NCI-H2196 (cell line): ENCODE results near the gene AMMECR1.

Experiments used
- DNase-seq: peaks from one replicate; lab custom pipeline; 2025; ENCODE audit not compliant: unreplicated experiment; lab: John Stamatoyannopoulos, UW

Gene AMMECR1

DNA sequence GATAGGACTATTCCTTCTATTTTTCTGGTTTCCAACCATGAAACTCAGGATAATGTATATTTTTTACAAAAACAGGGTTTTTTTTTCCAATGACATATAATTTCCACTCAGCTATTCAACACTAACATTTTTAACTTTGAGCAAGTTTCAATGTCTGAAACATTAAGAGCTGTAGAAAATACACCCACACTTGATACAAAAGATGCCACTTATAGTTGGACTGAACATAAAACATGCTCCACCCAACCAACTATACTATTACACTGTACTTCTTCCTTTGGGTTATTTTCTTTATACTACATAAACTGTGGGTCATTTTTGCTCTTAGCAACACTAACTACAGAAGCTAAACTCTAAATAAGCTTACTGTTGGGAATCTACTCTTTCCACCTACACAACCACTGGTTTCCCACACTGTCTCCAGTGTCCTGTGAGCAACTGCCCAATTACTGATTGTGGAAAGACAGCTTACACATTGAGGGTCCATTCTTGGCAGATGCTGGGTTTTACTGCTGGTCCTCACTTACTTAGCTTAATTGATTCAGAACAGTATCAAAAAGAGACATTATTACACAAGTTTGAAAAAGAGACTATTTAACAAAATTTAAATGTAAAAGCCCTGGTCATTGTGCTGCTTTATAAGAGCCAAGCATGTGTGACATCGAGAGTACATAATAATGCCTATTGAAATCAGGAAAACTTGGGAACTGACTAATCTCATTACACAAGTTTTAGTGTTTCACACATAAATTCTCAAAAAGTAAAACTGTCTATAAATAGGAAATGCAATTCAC is 6.3 kb downstream of the AMMECR1 start:
- DNase-seq = no peak

- DNase-seq = no peak
These were observed 7.0 kb downstream of the AMMECR1 start for GRCh38 chrX:110310896-110311295.

DNA sequence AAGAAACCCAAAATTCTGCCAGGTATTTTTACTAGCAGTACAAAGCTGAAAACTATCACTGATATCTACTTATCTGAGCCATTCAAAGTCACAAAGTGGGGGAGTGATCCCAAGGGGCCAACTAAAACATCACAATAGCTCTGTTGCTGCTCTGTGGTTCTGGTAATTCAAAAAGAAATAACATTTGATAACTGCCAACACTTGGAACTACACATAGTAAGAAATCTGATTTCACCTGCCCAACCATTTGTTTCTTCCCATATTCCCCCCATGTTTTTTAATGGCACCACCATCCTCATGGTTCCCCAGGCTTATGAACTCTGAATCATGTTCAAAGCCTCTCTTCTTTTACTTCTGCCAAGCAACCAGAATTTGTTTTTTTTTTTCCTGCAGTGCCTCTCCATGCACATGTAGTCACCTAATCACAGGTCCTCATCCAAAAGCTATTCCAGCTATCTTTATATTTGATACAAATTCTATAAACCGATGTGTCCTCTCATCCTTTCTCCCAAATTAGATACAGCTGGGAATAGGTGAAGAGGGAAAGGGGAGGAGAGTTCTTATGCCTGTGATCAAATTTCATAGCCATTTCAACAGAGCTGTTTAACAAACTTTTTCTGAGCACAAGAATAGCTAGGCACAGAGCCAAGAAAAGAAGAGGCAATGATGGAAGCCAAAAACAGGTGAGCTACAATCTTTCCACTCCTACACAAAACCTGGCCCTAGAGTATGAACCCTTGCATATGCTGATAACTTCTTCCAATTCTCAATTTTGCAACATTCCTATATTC is 7.7 kb downstream of the AMMECR1 start:
- DNase-seq = peak; percentile 6

DNA sequence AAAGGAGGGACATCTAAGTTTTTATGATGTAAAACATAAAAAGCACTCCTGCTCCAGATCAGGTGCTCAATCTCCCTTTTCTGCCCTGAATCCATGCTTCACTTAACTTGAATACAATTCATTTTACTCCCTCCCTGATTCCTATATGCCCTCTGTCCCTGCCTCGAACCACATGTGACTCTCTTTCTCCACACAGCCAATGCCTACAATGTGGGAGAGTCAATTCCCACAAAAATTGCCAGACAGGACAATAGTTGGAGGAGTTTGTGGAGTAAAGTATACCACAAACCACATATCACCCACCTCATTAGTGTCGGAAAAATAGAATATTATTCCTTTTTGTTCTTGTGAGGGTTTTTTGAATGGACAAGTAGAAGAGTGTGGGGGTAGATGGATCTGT is 9.7 kb downstream of the AMMECR1 start:
- DNase-seq = no peak

GRCh38 chrX:110304884-110305283 is 13.0 kb downstream of the AMMECR1 start:
- DNase-seq = no peak

GRCh38 chrX:110304371-110304770 is 13.5 kb downstream of the AMMECR1 start:
- no peak for DNase-seq

GRCh38 chrX:110302975-110303374 is 14.9 kb downstream of the AMMECR1 start:
- no peak for DNase-seq

DNA sequence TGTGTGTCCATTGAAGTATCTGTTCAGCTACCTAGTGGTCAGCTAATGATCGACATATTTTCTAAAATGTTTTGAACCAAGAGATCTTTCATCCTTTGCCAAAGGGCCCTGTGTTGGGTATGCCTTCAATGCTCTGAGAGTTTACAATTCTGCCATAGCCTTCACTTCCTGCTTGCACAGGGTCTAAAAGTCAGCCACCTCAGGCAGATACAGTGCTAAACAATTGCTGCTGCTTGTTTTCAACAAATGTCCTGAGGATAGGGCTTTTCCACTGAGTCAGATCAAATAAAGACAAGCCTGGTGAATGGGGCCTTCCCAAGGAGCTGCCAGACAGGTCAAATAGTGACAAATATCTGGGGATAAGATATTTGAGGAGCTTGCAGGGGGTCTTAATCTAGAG is 16.7 kb downstream of the AMMECR1 start:
- no peak for DNase-seq

DNA sequence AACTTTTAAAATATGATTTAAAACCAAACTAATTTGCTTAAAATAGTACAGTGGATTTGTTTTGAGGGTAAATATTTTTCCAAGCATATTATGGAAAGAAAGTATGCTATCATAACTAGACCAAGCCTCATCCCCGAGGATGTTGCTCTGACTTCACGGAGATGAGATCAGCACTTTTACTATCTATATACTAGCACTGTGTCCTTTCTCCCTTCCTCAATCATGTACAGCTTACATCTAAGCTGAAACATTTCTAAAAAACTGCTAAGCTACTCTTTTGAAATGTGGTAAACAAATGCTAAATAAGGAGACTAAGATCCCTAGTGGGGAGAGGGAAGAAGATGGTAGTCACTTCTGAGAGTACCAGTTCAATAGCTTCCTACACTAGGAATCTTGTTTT is 23.8 kb downstream of the AMMECR1 start:
- no peak for DNase-seq

GRCh38 chrX:110293658-110294057 is 24.2 kb downstream of the AMMECR1 start:
- no peak for DNase-seq

- DNase-seq = no peak
These were observed 30.3 kb downstream of the AMMECR1 start for GRCh38 chrX:110287605-110288004.

DNA sequence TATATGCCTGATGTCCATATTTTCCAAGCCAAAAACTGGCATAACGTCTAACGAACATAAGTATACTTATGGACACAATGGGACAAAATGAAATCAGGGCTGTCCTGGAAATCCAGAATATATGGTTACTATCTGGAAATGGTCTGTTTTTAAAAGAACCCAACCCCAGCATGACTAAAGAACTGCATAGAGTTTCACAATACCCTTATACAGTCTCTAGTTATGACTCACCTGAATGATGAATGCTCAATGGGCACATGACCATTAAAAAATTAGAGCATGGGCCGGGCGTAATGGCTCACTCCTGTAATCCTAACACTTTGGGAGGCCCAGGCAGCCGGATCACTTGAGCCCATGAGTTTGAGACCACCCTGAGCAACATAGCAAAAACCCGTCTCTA is 31.8 kb downstream of the AMMECR1 start:
- DNase-seq = no peak

DNA sequence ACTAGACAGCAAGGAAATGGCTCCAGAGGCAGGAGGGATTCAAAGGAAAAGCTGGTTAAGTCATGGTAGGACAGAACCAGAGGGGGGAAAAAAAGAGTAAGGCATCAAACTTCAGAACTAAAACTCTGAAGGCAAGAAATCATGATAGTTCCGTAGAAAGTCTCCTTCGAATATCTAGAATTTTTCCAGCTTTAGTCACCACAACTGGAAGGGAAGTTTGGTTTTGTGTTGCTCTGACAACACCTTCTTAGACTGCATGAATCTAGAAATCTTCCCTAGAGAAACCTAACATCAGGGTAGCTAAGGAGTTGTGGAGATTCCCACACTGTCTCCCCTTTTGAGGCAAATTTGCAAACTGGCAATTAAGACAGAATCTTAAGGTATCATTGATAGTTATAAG is 33.7 kb downstream of the AMMECR1 start:
- DNase-seq = no peak

DNA sequence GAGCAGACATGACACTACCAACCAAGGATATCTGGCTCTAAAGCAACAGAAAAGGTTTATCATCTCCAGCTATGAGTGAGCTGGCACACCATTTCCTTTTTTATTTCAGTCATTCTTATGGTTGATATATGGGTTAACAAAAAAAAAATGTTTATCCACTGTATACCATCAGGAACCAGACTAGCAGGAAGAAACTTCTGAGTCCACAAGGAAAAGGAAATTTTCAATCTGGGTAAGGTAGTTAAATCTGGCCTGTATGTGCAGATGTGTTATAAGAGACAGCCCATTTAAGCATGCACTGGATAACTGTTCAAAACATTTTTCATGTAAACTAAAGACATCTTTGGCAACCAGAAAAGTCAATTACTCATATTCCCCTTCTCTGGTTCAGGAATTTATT is 35.0 kb downstream of the AMMECR1 start:
- DNase-seq = no peak

GRCh38 chrX:110281377-110281776 is 36.5 kb downstream of the AMMECR1 start:
- no peak for DNase-seq

DNA sequence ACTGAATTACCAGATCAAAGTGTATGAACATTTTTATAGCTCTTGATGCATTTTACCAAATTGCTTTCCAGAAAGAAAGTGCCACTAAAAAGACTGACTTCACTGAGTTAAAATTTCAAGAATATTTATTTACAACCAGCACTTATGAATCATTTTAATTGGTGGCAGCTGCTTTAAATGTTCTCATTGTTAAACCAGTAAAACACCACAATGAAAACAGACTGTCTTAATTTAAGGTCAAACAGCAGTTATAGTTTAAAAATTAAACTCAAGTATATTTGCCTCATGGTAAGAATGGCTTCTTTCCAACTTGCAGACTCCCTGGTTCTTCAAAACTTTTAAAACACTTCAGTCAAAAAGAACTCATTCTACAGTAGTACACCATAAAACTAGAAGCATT is 36.9 kb downstream of the AMMECR1 start:
- no peak for DNase-seq

DNA sequence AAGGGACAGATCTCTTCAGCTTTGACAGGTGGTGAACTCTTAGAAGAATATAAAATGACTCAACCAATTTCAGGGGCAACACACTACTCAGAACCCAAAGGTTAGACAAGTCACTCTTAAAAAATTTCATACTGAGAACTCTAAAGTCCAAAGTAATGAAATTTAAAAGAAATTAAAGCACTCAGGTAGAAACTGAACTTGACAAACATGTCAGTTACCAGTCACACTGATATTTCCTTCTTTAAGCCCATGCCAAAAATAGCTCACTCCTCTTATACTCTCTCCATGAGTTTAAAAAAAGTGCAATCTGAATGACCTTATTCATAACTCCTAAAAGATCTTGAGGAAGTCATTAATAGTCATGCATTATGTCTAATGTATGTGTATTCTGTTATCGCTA is 40.3 kb downstream of the AMMECR1 start:
- no peak for DNase-seq

GRCh38 chrX:110276778-110277177 is 41.1 kb downstream of the AMMECR1 start:
- DNase-seq = no peak

DNA sequence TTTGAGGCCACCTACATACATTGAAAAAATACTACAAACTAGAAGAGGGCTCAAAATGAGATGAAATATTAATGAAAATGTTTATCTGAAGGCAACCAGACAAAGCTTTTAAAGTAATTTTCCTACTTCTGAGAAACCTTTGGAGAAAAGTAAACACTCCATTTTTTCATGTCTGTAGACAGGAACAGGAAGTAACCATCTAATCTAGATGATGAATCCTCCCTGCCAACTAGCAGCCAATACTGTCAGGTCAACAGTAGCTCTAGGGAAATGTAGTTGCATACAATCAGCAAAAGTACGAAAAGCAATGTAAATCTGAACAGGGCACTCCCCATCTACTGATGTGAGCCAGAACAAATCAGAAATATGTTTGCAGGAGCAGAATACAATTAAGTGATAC is 49.0 kb downstream of the AMMECR1 start:
- no peak for DNase-seq

- no peak for DNase-seq
These were observed 49.5 kb downstream of the AMMECR1 start for GRCh38 chrX:110268395-110268794.

GRCh38 chrX:110267874-110268273 is 50.0 kb downstream of the AMMECR1 start:
- no peak for DNase-seq

GRCh38 chrX:110265661-110266060 is 52.2 kb downstream of the AMMECR1 start:
- DNase-seq = no peak
